ENCODE measurements around the gene HS6ST1. TPM values are rescaled to one million over a fixed set of nuclear protein-coding genes. Genes with fewer than 3 reads are reported as not detected.
A peak's percentile ranks its signal among the peaks of the same experiment; 100 is the strongest.

The HS6ST1 gene
- total RNA-seq, 2 experiments from 2014 or later: 7.1 to 8.7 TPM

- no peak overlapping the region for H3K27ac ChIP-seq (ENCODE audit: low read depth in 1 of 2, low read length in 2 of 2)
- DNase-seq: no peak
- no peaks in the 10 kb centered on the region for H3K36me3 ChIP-seq (ENCODE audit: insufficient read depth, low read length)
- no peaks in the 10 kb centered on the region for H3K9me3 ChIP-seq (ENCODE audit: control insufficient read depth in 1 of 2, insufficient read depth in 1 of 2, low read length in 2 of 2)
- POLR2A ChIA-PET: no interaction called here
- no peak for ATAC-seq (ENCODE audit: poor library complexity)
- no peaks in the 10 kb centered on the region for H3K4me1 ChIP-seq (ENCODE audit: insufficient read depth, low read length)
- Mint-ChIP-seq H3K4me3 (no peak overlapping the region), H3K36me3 (ENCODE audit: low read depth) (no peaks in the 10 kb centered on the region), H3K27ac (no peak overlapping the region), H3K4me1 (ENCODE audit: low read depth) (peaks cover 17% of the 10 kb centered on the region), H3K9me3 (no peaks in the 10 kb centered on the region), H3K27me3 (no peaks in the 10 kb centered on the region)
- no peaks in the 10 kb centered on the region for H3K27me3 ChIP-seq (ENCODE audit: control insufficient read depth in 1 of 2, insufficient read depth in 2 of 2, low read length in 2 of 2)
- intact Hi-C loops (cut with DNase I, micrococcal nuclease): no loop called here
- CTCF ChIA-PET: no interaction called here
- no peak for TF ChIP-seq CTCF (IDR thresholded peaks at IDR 0.05)
- no peak overlapping the region for H3K4me3 ChIP-seq (ENCODE audit: low read length)
Measured at GRCh38 chr2:128219891-128220290, 98.8 kb downstream of the HS6ST1 start.

DNA sequence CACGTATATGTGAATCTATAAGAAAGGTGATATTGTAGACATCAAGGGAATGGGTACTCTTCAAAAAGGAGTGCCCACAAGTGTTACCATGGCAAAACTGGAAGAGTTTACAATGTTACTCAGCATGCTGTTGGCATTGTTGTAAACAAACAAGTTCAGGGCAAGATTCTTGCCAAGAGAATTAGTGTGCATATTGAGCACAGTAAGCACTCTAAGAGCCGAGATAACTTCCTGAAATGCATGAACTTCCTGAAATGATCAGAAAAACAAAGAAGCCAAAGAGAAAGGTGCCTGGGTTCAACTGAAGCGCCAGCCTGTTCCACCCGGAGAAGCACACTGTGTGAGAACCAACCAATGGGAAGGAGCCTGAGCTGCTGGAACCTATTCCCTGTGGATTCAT is 101.0 kb downstream of the HS6ST1 start:
- POLR2A ChIA-PET: no interaction called here

DNA sequence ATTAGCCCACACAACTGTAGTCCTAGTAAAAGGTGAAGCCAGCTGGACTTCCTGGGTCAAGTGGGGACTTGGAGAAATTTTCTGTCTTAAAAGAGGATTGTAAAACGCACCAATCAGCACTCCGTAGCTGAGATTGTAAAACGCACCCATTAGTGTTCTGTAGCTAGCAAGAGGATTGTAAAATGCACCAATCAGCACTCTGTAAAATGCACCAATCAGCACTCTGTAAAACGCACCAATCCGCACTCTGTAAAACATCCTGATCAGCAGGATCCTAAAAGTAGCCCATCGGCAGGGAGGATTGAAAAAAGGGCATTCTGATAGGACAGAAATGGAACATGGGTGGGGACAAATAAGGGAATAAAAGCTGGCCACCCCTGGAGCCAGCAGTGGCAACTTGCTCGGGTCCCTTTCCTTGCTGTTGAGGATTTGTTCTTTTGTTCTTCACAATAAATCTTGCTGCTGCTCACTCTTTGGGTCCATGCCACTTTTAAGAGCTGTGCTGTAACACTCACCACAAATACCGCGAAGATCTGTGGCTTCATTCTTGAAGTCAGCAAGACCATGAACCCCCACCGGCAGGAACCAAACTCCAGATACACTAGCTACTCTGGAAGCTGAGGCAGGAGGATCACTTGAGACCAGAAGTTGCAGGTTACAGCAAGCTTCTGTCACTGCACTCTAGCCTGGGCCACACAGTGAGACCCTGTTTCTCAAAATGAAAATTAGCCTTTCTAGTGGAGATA is 102.6 kb downstream of the HS6ST1 start:
- intact Hi-C loops (cut with DNase I, micrococcal nuclease): no loop called here
- ATAC-seq (ENCODE audit: poor library complexity): peak; percentile 60
- Mint-ChIP-seq H3K9me3 (no peaks in the 10 kb centered on the region), H3K4me1 (ENCODE audit: low read depth) (peaks cover 17% of the 10 kb centered on the region), H3K36me3 (ENCODE audit: low read depth) (no peaks in the 10 kb centered on the region), H3K4me3 (no peak overlapping the region), H3K27ac (peak overlapping the region; percentile 4), H3K27me3 (no peaks in the 10 kb centered on the region)
- Histone ChIP-seq H3K4me1 (ENCODE audit: insufficient read depth, low read length) (no peaks in the 10 kb centered on the region), H3K4me3 (ENCODE audit: low read length) (no peak overlapping the region), H3K36me3 (ENCODE audit: insufficient read depth, low read length) (no peaks in the 10 kb centered on the region), H3K27ac (ENCODE audit: low read depth in 1 of 2, low read length in 2 of 2) (no peak overlapping the region), H3K27me3 (ENCODE audit: control insufficient read depth in 1 of 2, insufficient read depth in 2 of 2, low read length in 2 of 2) (no peaks in the 10 kb centered on the region), H3K9me3 (ENCODE audit: control insufficient read depth in 1 of 2, insufficient read depth in 1 of 2, low read length in 2 of 2) (no peaks in the 10 kb centered on the region)
- peak in 1 of 14 experiments; percentile 40 for DNase-seq
- ChIA-PET POLR2A (no interaction called here), CTCF (no interaction called here)
- TF ChIP-seq CTCF (IDR thresholded peaks at IDR 0.05): no peak

More for the DNA sequence above, 101.0 kb downstream of the HS6ST1 start:
- Histone ChIP-seq H3K27me3 (ENCODE audit: control insufficient read depth in 1 of 2, insufficient read depth in 2 of 2, low read length in 2 of 2) (no peaks in the 10 kb centered on the region), H3K4me3 (ENCODE audit: low read length) (no peak overlapping the region), H3K9me3 (ENCODE audit: control insufficient read depth in 1 of 2, insufficient read depth in 1 of 2, low read length in 2 of 2) (no peaks in the 10 kb centered on the region), H3K4me1 (ENCODE audit: insufficient read depth, low read length) (no peaks in the 10 kb centered on the region), H3K36me3 (ENCODE audit: insufficient read depth, low read length) (no peaks in the 10 kb centered on the region), H3K27ac (ENCODE audit: low read depth in 1 of 2, low read length in 2 of 2) (no peak overlapping the region)
- intact Hi-C loops (cut with DNase I, micrococcal nuclease): no loop called here
- DNase-seq: no peak
- no peak for ATAC-seq (ENCODE audit: poor library complexity)
- Mint-ChIP-seq H3K27me3 (no peaks in the 10 kb centered on the region), H3K4me3 (no peak overlapping the region), H3K36me3 (ENCODE audit: low read depth) (no peaks in the 10 kb centered on the region), H3K9me3 (no peaks in the 10 kb centered on the region), H3K4me1 (ENCODE audit: low read depth) (peaks cover 17% of the 10 kb centered on the region), H3K27ac (no peak overlapping the region)
- no peak for TF ChIP-seq CTCF (IDR thresholded peaks at IDR 0.05)
- CTCF ChIA-PET: no interaction called here

Other genes with a start within 250 kb of the HS6ST1 start
- 10 to 100 TPM; 23.5 to 28.4 TPM for gene UGGT1, start 227.7 kb downstream of the HS6ST1 start, total RNA-seq